Body of pancreas (tissue), 4 donors: ENCODE data around the gene PLA2R1.

Experiments used
- CTCF ChIP-seq, 7 experiments: fragments of 450-650 bp in 4 of 7; fragments of 200-600 bp in 3 of 7; sonication (generic) in 3 of 7; IDR thresholded peaks; one replicate each; pipeline ENCODE4 v1.5.1; 2016 to 2019; ENCODE audit warnings: antibody characterized with exemption in 7 of 7
- POLR2A ChIP-seq, 3 donors: fragments of 450-650 bp; IDR thresholded peaks; one replicate each; pipeline ENCODE4 v1.6.1; 2016; ENCODE audit warnings: antibody characterized with exemption in 3 of 3, mild to moderate bottlenecking in 2 of 3

GRCh38 chr2:160063879-160064612 is 1.6 kb upstream of the PLA2R1 start:
- TF ChIP-seq CTCF (IDR thresholded peaks at IDR 0.05) (no peak), POLR2A (IDR thresholded peaks at IDR 0.05) (no peak)
